ENCODE measurements around the gene APOBEC4.
"Not testable (repeated sequence)": the region's sequence is repeated elsewhere in the genome, so short reads cannot be mapped to it uniquely, and the experiment has no call there.

DNA sequence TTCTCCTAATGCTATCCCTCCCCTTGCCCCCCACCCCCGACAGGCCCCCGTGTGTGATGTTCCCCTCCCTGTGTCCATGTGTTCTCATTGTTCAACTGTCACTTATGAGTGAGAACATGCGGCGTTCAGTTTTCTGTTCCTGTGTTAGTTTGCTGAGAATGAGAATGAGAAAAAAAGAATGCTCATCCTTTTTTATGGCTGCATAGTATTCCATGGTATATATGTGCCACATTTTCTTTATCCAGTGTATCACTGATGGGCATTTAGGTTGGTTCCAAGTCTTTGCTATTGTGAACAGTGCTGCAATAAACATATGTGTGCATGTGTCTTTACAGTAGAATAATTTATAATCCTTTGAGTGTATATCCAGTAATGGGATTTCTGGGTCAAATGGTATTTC, 26.2 kb upstream of the APOBEC4 start:
- TF ChIP-seq, protein P1, sequence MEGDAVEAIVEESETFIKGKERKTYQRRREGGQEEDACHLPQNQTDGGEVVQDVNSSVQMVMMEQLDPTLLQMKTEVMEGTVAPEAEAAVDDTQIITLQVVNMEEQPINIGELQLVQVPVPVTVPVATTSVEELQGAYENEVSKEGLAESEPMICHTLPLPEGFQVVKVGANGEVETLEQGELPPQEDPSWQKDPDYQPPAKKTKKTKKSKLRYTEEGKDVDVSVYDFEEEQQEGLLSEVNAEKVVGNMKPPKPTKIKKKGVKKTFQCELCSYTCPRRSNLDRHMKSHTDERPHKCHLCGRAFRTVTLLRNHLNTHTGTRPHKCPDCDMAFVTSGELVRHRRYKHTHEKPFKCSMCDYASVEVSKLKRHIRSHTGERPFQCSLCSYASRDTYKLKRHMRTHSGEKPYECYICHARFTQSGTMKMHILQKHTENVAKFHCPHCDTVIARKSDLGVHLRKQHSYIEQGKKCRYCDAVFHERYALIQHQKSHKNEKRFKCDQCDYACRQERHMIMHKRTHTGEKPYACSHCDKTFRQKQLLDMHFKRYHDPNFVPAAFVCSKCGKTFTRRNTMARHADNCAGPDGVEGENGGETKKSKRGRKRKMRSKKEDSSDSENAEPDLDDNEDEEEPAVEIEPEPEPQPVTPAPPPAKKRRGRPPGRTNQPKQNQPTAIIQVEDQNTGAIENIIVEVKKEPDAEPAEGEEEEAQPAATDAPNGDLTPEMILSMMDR (IDR thresholded peaks at IDR 0.05; ENCODE audit: poor library complexity) = not testable (repeated sequence)
- not testable (repeated sequence) for TF ChIP-seq EZH2phosphoT487 (IDR thresholded peaks at IDR 0.05; ENCODE audit: low read depth, severe bottlenecking, unreplicated experiment); EZH2 (IDR thresholded peaks at IDR 0.05; ENCODE audit: borderline replicate concordance)

Data from hepatocyte (in vitro differentiated cells).